T-cell (primary cell): ENCODE measurements around the gene STYX. TPM values are rescaled to one million over a fixed set of nuclear protein-coding genes. Genes with fewer than 3 reads are reported as not detected.
"Not testable (repeated sequence)": the region's sequence is repeated elsewhere in the genome, so short reads cannot be mapped to it uniquely, and the experiment has no call there.

Experiments used
- ATAC-seq, 4 experiments: fragments of 200-7000 bp in 3 of 4; fragments of 150-1000 bp in 1 of 4; cut with Tn5 transposase; replicated peaks in 1 of 4; 1 replicate in 3 of 4; 2 replicates in 1 of 4; pipeline ENCODE4 v1.10.0; 2021; ENCODE audit warnings: moderate library complexity in 3 of 4, mild to moderate bottlenecking in 2 of 4, moderate number of reproducible peaks in 1 of 4
- CTCF ChIA-PET, 2 donors: fragments of 300-600 bp; sonication (Branson Sonifier 250); formaldehyde crosslinking; loops; one replicate each; lab custom pipeline; 2022; ENCODE audit warnings: antibody characterized with exemption in 2 of 2; lab: Charles Lee
- POLR2A ChIA-PET, 2 donors: fragments of 300-600 bp; sonication (Branson Sonifier 250); formaldehyde crosslinking; loops; one replicate each; lab custom pipeline; 2022; ENCODE audit warnings: antibody characterized with exemption in 2 of 2; lab: Charles Lee
- DNase-seq, 35 experiments: peaks; one replicate each; pipeline versions ENCODE4 v3.0.0 to v3.0.0-alpha.2; 2013 to 2023
- H3K27ac ChIP-seq: one replicate; pipeline ENCODE4 v1.5.1; 2013; ENCODE audit warnings: low read length
- H3K27me3 ChIP-seq, 2 experiments: replicated peaks in 1 of 2; 1 replicate in 1 of 2; 2 replicates in 1 of 2; pipeline versions ENCODE4 v1.6.1 to v1.7.0; 2013; ENCODE audit warnings: low read length in 1 of 2, mixed read lengths in 1 of 2; ENCODE audit not compliant: control insufficient read depth in 2 of 2, insufficient read depth in 2 of 2; ENCODE audit errors: extremely low read depth in 1 of 2
- H3K36me3 ChIP-seq, 2 donors: 1 replicate in 1 of 2; 2 replicates in 1 of 2; pipeline versions ENCODE4 v1.6.1 to v1.7.0; 2013; ENCODE audit warnings: low read length in 1 of 2; ENCODE audit not compliant: control insufficient read depth in 2 of 2, insufficient read depth in 1 of 2; ENCODE audit errors: extremely low read depth in 1 of 2
- H3K4me1 ChIP-seq, 2 experiments: 1 replicate in 1 of 2; 2 replicates in 1 of 2; pipeline versions ENCODE4 v1.6.1 to v1.7.0; 2013; ENCODE audit warnings: low read length in 2 of 2, mixed read lengths in 1 of 2; ENCODE audit not compliant: insufficient read depth in 2 of 2, control insufficient read depth in 1 of 2; ENCODE audit errors: extremely low read depth in 1 of 2
- H3K4me3 ChIP-seq, 2 donors: 1 replicate in 1 of 2; 2 replicates in 1 of 2; pipeline versions ENCODE4 v1.5.1 to v1.7.0; 2013; ENCODE audit warnings: mild to moderate bottlenecking in 2 of 2, low read length in 1 of 2, moderate library complexity in 1 of 2; ENCODE audit not compliant: control insufficient read depth in 1 of 2; ENCODE audit errors: extremely low read depth in 1 of 2
- H3K9me3 ChIP-seq: 2 replicates; pipeline ENCODE4 v1.7.0; 2013
- H3K27ac Mint-ChIP-seq, 2 donors: one replicate each; pipeline ENCODE4 v1.8.0; 2020 to 2021; ENCODE audit warnings: mild to moderate bottlenecking in 2 of 2, mixed read lengths in 2 of 2
- H3K27me3 Mint-ChIP-seq, 2 donors: one replicate each; pipeline ENCODE4 v1.8.0; 2021 to 2022; ENCODE audit warnings: mixed read lengths in 2 of 2
- H3K36me3 Mint-ChIP-seq: one replicate; pipeline ENCODE4 v1.8.0; 2021; ENCODE audit warnings: mixed read lengths
- H3K4me1 Mint-ChIP-seq, 3 donors: one replicate each; pipeline ENCODE4 v1.8.0; 2020 to 2022; ENCODE audit warnings: mixed read lengths in 3 of 3, mild to moderate bottlenecking in 1 of 3
- H3K4me3 Mint-ChIP-seq, 3 donors: one replicate each; pipeline ENCODE4 v1.8.0; 2020 to 2022; ENCODE audit warnings: mild to moderate bottlenecking in 3 of 3, mixed read lengths in 3 of 3, moderate library complexity in 3 of 3
- H3K9me3 Mint-ChIP-seq, 3 donors: one replicate each; pipeline ENCODE4 v1.8.0; 2020 to 2022; ENCODE audit warnings: mixed read lengths in 3 of 3
- WGBS: methylation state at CpG from one replicate; pipeline ENCODE4 v1.1.5; 2013; ENCODE audit warnings: missing lambda C conversion rate; ENCODE audit not compliant: insufficient coverage; 5-methylcytosine and 5-hydroxymethylcytosine counted together
- total RNA-seq, 35 experiments: library from RNA in 6 of 35; stranded (reverse) in 6 of 35; fragments of 120-200 nt in 1 of 35; gene quantifications; one replicate each; pipeline versions ENCODE4 v1.2.1 to v1.2.4 and lab custom pipeline; 2013 to 2026

The STYX gene
- total RNA-seq, 5 donors from 2014 or later (not counting 1 experiment from before 2014, with no cell fraction given), result 29.6 to 40.0 (median 36.9) TPM

DNA sequence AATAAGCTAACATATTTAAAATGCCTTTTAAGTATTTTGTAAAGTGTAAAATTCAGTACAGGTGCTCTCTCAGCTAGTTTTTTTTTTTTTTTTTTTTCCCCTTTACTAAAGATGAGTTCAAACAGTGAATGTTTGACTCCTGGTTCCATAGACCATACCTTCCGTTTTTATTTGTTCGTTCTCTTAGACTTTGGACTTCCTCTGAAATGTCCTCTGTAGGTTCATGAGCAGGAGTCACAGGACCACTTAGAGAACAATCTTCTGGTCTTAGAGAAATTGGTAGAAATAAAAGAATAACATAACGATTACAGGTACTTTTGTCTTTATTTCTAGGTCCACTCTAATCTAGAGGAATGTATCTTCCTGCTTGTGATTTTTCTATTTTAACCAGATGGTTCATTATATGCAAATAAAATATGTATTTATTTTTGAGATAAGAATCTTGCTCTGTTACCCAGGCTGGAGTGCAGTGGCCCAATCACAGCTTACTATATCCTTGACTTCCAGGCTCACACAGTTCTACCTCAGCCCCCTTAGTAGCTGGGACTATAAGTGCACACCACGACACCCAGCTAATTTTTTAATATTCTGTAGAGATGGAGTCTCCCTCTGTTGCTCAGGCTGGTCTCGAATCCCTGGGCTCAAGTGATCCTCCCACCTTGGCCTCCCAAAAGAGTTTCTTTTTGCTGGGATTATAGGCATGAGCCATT, 25.8 kb downstream of the STYX start:
- no peak overlapping the region for H3K4me3 Mint-ChIP-seq
- CTCF ChIA-PET, result interaction anchor here (0.6 to 0.7 kb wide), 7 partner anchors 12 to 1147 kb away, joined by 3 to 5 read pairs (median 3); no protein-coding TSS in a partner anchor
- ATAC-seq (no peak), DNase-seq (no peak)
- H3K27me3 Mint-ChIP-seq, result no peaks in the 10 kb centered on the region
- no peaks in the 10 kb centered on the region for H3K27me3 ChIP-seq
- H3K9me3 Mint-ChIP-seq, result no peaks in the 10 kb centered on the region
- H3K4me1 Mint-ChIP-seq, result peaks cover 3 to 5% (median 5%) of the 10 kb centered on the region in 3 donors
- H3K27ac Mint-ChIP-seq, result peak overlapping the region in 1 of 2 donors; percentile 22
- H3K27ac ChIP-seq, result no peak overlapping the region
- H3K9me3 ChIP-seq, result no peaks in the 10 kb centered on the region
- no peak overlapping the region for H3K4me3 ChIP-seq
- WGBS, result no CpG with 5 or more reads among the region's 5 CpGs
- H3K4me1 ChIP-seq, result no peaks in the 10 kb centered on the region
- POLR2A ChIA-PET, result interaction anchor here (0.6 to 0.9 kb wide), 8 partner anchors 12 to 583 kb away, joined by 3 to 10 read pairs (median 5); partner anchors contain the start of gene GNPNAT1 (in 1 of the 2)
- H3K36me3 Mint-ChIP-seq, result peaks cover 6% of the 10 kb centered on the region
- H3K36me3 ChIP-seq, result peaks cover 0 to 23% of the 10 kb centered on the region in 2 donors

DNA sequence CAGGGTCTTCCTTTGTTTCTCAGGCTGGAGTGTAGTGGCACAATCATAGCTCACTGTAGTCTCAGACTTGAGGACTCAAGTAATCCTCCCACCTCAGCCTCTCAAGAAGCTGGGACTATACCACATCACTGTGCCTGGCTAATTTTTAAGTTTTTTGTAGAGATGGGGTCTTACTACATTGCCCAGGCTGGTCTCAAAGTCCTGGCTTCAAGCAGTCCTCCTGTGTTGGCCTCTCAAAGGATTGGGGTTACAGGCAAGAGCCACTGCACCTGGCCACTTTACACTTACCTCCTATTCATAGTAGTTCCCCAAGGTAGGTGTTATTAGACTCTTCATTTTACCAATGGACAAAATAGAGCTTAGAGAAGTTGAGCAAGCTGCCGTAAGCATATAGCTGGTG, 29.2 kb downstream of the STYX start:
- Mint-ChIP-seq H3K4me3 (no peak overlapping the region), H3K36me3 (peaks cover 13% of the 10 kb centered on the region), H3K4me1 (peaks cover 15 to 22% (median 17%) of the 10 kb centered on the region in 3 donors), H3K27ac (no peak overlapping the region), H3K27me3 (no peaks in the 10 kb centered on the region), H3K9me3 (no peaks in the 10 kb centered on the region)
- H3K36me3 ChIP-seq, result peaks cover 0 to 25% of the 10 kb centered on the region in 2 donors
- peaks cover 0 to 3% of the 10 kb centered on the region in 2 experiments for H3K4me1 ChIP-seq
- no peak overlapping the region for H3K4me3 ChIP-seq
- no peaks in the 10 kb centered on the region for H3K27me3 ChIP-seq
- H3K9me3 ChIP-seq, result no peaks in the 10 kb centered on the region
- ChIA-PET POLR2A (interaction anchor here (0.5 to 0.6 kb wide), 2 partner anchors 19 to 23 kb away, joined by 3 to 5 read pairs; no protein-coding TSS in a partner anchor), CTCF (no interaction called here)
- WGBS, result no CpG with 5 or more reads among the region's 1 CpG
- ATAC-seq (no peak), DNase-seq (no peak)
- H3K27ac ChIP-seq, result no peak overlapping the region

DNA sequence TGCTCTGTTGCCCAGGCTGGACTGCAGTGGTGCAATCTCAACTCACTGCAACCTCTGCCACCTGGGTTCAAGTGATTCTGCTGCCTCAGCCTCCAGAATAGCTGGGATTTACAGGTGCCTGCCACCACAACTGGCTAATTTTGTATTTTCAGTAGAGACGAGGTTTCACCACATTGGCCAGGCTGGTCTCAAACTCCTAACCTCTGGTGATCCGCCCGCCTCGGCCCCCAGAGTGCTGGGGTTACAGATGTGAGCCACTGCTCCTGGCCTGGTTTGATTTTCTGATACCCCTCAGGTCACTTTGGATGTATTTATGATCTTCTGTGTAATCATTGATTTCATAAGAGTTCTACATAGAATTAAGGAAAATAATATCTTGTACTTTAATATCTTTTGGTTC, 33.0 kb downstream of the STYX start:
- H3K9me3 ChIP-seq, H3K4me1 ChIP-seq, H3K9me3 Mint-ChIP-seq, H3K27me3 Mint-ChIP-seq, H3K27me3 ChIP-seq, H3K4me3 ChIP-seq, DNase-seq, H3K27ac ChIP-seq, ATAC-seq, H3K4me3 Mint-ChIP-seq: not testable (repeated sequence)
- H3K36me3 ChIP-seq, result peaks cover 4 to 47% of the 10 kb centered on the region in 2 donors
- Mint-ChIP-seq H3K36me3 (peaks cover 33% of the 10 kb centered on the region), H3K4me1 (peaks cover 16 to 25% (median 23%) of the 10 kb centered on the region in 3 donors), H3K27ac (peak overlapping the region; percentile 68 to 80)
- POLR2A ChIA-PET, result interaction anchor here in 1 of 2 donors (0.8 kb wide), 1 partner anchor 268 kb away, joined by 3 read pairs; no protein-coding TSS in a partner anchor
- WGBS, result 94% methylated on average over 4 of the region's 4 CpGs
- CTCF ChIA-PET, result interaction anchor here (0.6 to 0.7 kb wide), 3 partner anchors 21 to 1529 kb away, joined by 3 read pairs; no protein-coding TSS in a partner anchor

DNA sequence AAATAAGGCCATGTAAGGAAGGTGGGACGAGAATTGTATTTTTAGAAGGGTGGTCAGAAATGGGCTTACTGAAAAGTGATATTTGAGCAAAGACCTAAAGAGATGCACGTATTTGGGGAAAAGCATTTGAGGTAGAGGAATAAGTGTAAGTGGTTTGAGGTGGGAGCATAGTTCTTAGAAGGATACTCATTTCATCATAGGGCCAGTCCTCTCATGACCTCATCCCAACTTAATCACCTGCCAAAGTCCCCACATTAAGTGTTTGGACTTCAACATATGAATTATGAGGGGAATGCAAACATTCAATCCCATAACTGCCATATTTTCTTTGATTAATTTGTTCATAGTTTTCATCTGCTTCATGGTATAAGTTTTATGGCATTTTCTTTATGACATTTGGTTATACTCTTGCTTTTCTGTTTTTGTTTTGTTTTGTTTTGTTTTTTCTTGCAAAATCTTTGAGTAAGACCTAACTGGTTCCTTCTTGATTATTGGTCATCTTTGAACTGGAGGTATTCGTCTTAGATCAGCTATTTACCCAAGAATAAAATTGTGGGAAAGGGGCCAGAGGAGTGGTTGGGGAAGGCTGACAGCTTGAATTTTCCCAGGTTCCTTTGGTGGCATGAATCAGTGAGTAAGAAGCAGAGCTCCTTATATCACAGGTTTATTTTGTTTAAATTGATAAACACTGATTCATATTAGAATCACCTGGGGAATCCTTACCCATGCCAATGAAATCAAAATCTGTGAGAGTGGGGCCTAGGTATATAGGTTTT, 37.3 kb downstream of the STYX start:
- 100% methylated on average over 1 of the region's 3 CpGs for WGBS
- Mint-ChIP-seq H3K36me3 (peaks cover 52% of the 10 kb centered on the region), H3K4me3 (no peak overlapping the region), H3K4me1 (peaks cover 24 to 35% (median 31%) of the 10 kb centered on the region in 3 donors), H3K9me3 (no peaks in the 10 kb centered on the region), H3K27me3 (no peaks in the 10 kb centered on the region), H3K27ac (peak overlapping the region; percentile 23 to 60)
- POLR2A ChIA-PET, result no interaction called here
- H3K9me3 ChIP-seq, result no peaks in the 10 kb centered on the region
- H3K27me3 ChIP-seq, result no peaks in the 10 kb centered on the region
- CTCF ChIA-PET, result interaction anchor here in 1 of 2 donors (0.6 kb wide), 1 partner anchor 99 kb away, joined by 3 read pairs; no protein-coding TSS in a partner anchor
- no peak for DNase-seq
- no peak for ATAC-seq
- peaks cover 0 to 3% of the 10 kb centered on the region in 2 experiments for H3K4me1 ChIP-seq
- no peak overlapping the region for H3K4me3 ChIP-seq
- H3K36me3 ChIP-seq, result peaks cover 4 to 59% of the 10 kb centered on the region in 2 donors
- H3K27ac ChIP-seq, result no peak overlapping the region

DNA sequence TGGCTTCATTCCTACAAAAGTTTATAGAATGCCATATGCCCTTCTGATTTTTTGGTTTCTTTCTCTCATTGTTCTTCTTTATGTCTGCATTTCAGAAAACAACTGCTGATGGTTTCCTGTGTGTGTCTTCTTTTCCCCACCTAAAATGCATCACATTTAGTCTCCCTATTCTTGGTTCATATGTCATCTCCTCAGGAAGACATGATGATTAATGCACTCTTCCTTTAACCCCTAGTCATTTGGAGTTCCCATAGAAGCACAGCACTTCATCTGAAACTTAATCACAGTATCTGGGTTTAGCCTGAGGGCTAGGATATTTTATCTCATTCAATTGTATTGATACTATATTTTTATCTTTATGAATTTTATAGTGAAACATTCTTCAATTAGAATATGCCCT, 39.9 kb downstream of the STYX start:
- Mint-ChIP-seq H3K27ac (peak overlapping the region; percentile 65 to 80), H3K36me3 (peaks cover 55% of the 10 kb centered on the region)
- no peak for DNase-seq

DNA sequence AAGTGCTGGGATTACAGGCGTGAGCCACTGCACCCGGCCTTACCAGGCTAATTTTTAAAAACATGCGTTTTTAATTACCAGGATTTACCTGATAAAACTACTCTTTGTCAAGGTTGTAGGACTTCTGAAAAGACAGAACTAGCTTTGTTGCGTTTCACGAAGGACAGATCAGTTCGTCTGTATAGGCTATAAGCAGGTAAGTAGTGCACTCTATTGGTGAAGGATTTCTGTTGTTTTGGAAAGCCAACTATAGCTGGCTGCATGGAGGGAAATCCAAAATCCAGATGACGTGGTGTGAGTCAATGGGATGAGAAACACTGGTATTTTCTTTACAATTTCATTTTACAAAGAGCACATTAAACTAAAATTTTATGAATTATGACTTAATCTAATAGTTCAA, 46.9 kb downstream of the STYX start:
- H3K4me3 ChIP-seq, result no peak overlapping the region
- Mint-ChIP-seq H3K9me3 (no peaks in the 10 kb centered on the region), H3K27me3 (no peaks in the 10 kb centered on the region), H3K4me3 (no peak overlapping the region), H3K4me1 (peaks cover 0 to 2% (median 2%) of the 10 kb centered on the region in 3 donors), H3K27ac (peak overlapping the region in 1 of 2 donors; percentile 11), H3K36me3 (peaks cover 19% of the 10 kb centered on the region)
- 80% methylated on average over 6 of the region's 7 CpGs for WGBS
- H3K27me3 ChIP-seq, result no peaks in the 10 kb centered on the region
- H3K9me3 ChIP-seq, result no peaks in the 10 kb centered on the region
- DNase-seq, result peak in 1 of 35 experiments; percentile 28
- H3K27ac ChIP-seq, result no peak overlapping the region
- peaks cover 0 to 29% of the 10 kb centered on the region in 2 donors for H3K36me3 ChIP-seq
- ChIA-PET CTCF (interaction anchor here in 1 of 2 donors (0.6 to 1.4 kb wide), 5 partner anchors 27 to 313 kb away, joined by 3 to 6 read pairs (median 3); no protein-coding TSS in a partner anchor), POLR2A (no interaction called here)
- peak in 3 of 4 experiments; percentile 33 to 54 (median 53) for ATAC-seq
- no peaks in the 10 kb centered on the region for H3K4me1 ChIP-seq

More for the DNA sequence above, 39.9 kb downstream of the STYX start:
- no peak overlapping the region for H3K27ac ChIP-seq
- H3K4me3 ChIP-seq, result no peak overlapping the region
- no peaks in the 10 kb centered on the region for H3K27me3 Mint-ChIP-seq
- H3K9me3 Mint-ChIP-seq, result no peaks in the 10 kb centered on the region
- H3K36me3 ChIP-seq, result peaks cover 4 to 60% of the 10 kb centered on the region in 2 donors
- ChIA-PET CTCF (interaction anchor here in 1 of 2 donors (0.6 kb wide), 1 partner anchor 170 kb away, joined by 3 read pairs; no protein-coding TSS in a partner anchor), POLR2A (no interaction called here)
- H3K9me3 ChIP-seq, result no peaks in the 10 kb centered on the region
- no peak for ATAC-seq
- H3K27me3 ChIP-seq, result no peaks in the 10 kb centered on the region
- H3K4me1 Mint-ChIP-seq, result peaks cover 10 to 20% (median 17%) of the 10 kb centered on the region in 3 donors
- no peak overlapping the region for H3K4me3 Mint-ChIP-seq
- H3K4me1 ChIP-seq, result no peaks in the 10 kb centered on the region
